ENCODE data around the gene BRIX1.
"Not testable (repeated sequence)": the region's sequence is repeated elsewhere in the genome, so short reads cannot be mapped to it uniquely, and the experiment has no call there.

The BRIX1 gene

GRCh38 chr5:34944460-34945047, 29.0 kb downstream of the BRIX1 start:
- Histone ChIP-seq H3K27ac (no peak overlapping the region), H3K4me3 (no peak overlapping the region)

GRCh38 chr5:34957321-34957720, 41.8 kb downstream of the BRIX1 start:
- H3K27ac ChIP-seq = no peak overlapping the region
- no peak overlapping the region for H3K4me3 ChIP-seq

DNA sequence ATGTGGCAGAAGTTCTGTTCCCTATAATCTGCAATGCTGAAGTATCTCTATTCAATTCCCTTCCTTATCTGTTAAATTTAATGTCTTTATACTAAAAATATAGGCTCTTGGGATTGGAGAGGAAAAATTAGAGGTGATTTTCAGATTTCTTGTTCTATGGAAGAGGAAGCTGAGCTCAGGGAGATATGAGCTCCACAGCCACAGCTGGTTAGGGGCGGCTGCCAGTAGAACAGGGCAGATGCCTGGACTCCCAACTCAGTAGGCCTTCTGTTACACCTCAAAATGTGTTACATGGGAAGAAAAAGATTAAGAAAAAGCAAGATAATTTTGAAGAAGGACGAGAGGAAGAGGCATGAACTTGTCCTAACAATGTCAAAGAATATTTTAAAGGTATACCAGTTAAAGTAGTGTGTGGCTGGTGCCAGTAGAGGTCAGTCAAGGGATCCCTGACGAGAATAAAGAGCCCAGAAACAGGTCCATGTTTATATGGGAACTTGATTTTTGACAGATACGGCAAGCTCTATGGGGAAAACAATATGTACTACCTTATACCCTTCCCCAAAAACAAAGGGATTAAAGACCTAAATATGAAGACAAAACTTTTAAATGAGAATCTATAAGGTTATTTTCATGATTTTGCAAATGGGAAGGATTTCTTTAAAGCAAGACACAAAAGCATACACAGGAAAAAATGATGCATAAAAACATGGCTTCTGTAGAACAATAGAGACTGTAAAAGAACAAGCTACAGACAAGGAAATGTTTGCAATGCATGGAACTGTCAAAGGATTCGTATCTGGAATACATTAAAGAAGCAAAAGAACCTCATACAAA, 42.6 kb downstream of the BRIX1 start:
- Histone ChIP-seq H3K27ac (no peak overlapping the region), H3K4me3 (no peak overlapping the region)

DNA sequence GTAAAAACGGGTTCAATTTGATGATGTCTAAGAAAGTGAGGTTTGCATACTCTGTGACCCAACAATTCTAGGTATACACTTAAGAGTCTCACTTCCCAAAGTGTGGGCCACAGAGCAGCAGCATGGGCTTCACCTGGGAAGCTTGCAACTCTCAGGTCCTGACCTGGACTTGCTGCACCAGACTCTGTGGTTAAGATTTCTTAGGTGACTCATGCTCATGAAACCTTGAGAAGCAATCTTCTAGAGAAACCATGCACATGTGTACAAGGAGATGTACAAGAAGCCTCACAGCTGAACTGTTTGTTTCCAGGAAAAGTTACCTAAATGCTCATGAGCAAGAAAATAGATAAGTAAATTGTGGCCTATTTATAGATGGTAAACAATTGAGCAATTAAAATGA, 43.8 kb downstream of the BRIX1 start:
- H3K4me3 ChIP-seq = no peak overlapping the region
- no peak overlapping the region for H3K27ac ChIP-seq

GRCh38 chr5:34967540-34967939, 52.0 kb downstream of the BRIX1 start:
- Histone ChIP-seq H3K27ac (no peak overlapping the region), H3K4me3 (no peak overlapping the region)

DNA sequence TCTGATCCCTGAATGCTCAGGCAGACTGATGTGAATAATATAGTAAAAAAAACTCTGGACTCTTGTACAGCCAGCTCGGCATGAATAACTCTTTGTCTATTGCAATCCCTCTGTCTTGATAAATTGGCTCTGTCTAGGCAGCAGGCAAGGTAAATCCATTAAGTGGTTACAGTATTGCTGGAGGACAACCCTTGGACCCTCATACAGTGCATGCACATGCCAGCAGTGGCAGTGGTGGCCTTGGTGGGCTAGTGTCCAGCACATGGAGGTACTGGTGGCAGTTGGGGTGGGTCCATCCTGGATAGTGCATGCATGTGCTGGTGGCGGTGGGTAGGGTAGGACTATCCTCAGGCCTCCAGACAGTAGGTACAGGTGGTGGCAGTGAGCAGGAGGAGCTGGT, 52.7 kb downstream of the BRIX1 start:
- Histone ChIP-seq H3K4me3 (no peak overlapping the region), H3K27ac (no peak overlapping the region)

DNA sequence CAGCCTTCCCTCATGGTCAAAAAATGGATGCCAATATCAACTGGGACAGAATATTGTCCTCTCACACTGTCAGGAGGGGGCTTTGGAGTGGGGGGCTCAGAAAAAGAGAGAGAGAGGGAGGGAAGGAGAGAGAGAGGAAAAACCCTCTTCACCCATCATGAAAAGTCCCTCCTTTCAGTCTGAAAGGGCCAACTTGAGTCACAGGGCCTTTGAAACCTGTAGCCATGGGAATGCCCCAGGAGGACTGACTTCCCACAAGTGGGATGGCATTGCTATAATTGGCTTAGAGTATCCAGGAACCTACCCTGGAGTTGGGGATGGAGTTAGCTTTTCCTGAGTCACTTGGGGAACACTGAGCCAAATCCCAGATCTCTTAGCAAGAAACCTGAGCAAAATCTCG, 55.0 kb downstream of the BRIX1 start:
- H3K4me3 ChIP-seq = no peak overlapping the region
- no peak overlapping the region for H3K27ac ChIP-seq

DNA sequence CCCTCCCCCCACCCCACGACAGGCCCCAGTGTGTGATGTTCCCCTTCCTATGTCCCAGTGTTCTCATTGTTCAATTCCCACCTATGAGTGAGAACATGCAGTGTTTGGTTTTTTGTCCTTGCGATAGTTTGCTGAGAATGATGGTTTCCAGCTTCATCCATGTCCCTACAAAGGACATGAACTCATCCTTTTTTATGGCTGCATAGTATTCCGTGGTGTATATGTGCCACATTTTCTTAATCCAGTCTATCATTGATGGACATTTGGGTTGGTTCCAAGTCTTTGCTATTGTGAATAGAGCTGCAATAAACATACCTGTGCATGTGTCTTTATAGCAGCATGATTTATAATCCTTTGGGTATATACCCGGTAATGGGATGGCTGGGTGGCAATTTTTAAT, 56.1 kb downstream of the BRIX1 start:
- H3K27ac ChIP-seq = not testable (repeated sequence)

More for the DNA sequence above, 56.1 kb downstream of the BRIX1 start:
- H3K4me3 ChIP-seq = not testable (repeated sequence)
